GM18873 (cell line): ENCODE data around the gene IQCN.

ENCODE experiments used
- ATAC-seq: cut with Tn5 transposase; IDR thresholded peaks from one replicate; pipeline ENCODE4 v1.9.1; 2021; ENCODE audit warnings: mild to moderate bottlenecking, moderate library complexity, moderate number of reproducible peaks; ENCODE audit not compliant: unreplicated experiment, low FRiP score

Gene IQCN

DNA sequence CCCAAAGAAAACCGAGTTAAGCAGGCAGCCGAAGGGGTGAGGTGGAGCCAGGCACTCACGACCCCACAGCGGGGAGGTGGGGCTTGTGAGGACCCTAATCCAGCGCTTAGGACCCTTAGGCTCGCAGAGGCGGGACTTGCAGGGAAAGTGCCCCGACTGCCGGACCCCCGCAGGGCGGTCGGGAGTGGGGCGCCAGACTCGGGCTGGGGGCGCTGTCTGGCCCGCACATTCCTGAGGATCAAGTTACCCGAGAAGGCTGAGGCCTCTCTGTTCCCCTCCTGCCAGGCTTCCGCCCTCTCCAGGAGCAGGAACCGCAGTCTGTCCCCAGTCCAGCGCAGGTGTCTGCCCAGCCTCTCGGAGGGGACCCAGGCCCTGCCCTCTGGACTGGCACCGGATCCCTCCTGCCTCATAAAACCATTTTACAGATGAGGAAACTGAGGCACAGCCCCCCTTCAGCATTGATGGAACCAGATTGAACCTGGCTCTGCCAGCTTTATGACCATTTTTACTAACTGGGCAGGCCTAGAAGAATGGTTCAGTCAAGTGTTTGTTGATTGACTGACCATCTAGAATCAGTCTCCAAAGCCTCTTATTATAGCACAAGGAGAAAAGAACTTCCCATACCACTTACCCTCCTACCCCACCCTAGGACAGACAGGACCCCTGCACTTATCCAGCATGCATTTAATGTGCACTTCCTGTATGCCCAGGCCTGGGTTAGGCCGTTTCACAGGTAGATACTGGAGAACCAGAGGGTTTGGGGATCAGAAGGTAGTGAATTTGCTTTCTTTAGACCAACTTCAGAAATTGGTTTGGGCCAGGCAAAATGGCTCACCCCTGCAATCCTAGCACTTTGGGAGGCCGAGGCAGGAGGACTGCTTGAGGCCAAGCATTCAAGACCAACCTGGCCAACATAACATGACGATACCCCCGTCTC, 13.9 kb upstream of the IQCN start:
- no peak for ATAC-seq

DNA sequence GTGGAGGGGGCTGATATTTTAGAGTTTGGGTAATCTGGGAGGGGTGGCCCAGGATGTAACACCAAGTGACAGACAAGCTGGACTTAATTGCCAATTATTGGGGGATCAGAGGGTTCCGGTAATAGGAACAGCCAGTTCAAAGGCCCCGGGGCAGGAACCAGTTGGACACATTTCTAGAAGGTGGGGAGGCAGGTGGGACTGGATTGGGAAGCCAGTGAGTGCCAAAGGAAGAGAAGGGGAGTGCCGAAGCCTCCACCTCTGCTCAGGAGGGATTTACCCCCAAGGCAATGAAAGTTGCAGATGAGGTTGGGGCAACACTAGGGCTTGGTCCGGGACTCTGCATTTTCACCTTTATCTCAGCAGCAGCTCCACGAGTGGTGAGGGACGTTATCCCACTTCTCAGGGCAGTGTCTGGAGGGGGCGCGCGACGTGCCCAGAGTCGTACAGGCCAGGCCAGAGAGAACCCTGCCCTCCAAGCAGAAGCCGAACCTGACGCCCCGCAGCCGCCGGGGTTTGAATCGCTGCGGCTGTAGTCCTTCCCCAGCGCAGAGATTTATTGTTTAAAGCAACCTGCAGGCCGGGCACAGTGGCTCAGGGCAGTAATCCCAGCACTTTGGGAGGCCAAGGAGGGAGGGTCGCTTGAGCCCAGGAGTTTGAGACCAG, 12.9 kb upstream of the IQCN start:
- ATAC-seq: no peak

DNA sequence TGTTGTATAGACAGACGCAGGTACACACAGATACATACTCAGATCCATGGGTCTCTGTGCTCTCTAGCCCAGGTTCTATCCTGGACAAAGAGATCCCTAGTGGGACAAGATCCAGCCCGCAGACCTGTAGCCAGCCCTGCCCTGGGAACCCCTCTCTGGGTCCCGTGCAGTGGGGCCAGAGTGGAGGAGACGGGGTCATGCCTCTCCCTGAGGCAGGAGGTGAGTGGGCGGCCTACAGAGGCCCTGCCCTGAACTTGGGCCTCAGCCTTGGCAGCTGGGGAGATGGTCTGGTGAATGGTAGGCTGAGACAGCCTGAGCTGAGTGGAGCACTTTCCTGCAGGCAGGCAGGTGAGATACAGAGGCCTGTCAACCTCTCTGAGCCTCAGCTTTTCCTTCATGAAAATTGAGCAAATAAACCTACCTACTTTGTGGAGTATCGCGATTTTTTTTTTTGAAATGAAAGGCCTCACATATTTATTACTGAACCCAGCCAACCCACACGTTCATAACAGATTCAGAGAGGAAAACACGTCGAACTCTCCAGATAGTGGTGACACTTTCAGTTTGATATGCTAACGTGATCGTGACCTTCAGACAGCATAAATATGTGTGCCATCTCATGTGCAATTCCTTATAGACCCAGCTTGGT, 10.6 kb upstream of the IQCN start:
- ATAC-seq: no peak

DNA sequence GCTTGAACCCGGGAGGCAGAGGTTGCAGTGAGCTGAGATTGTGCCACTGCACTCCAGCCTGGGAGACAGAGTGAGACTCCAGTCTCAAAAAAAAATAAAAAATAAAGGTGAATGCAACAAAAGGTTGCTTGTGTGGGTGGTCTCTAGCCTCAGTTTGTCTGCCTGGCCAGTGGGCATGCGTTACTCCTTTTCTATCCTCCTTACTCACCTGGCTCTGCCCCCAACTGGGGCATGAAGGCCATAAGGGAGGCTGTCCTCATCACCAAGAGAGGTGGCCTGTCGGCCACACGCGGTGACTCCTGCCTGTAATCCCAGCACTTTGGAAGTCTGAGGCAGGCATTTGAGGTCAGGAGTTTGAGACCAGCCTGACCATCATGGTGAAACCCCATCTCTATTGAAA, 9.1 kb upstream of the IQCN start:
- no peak for ATAC-seq

DNA sequence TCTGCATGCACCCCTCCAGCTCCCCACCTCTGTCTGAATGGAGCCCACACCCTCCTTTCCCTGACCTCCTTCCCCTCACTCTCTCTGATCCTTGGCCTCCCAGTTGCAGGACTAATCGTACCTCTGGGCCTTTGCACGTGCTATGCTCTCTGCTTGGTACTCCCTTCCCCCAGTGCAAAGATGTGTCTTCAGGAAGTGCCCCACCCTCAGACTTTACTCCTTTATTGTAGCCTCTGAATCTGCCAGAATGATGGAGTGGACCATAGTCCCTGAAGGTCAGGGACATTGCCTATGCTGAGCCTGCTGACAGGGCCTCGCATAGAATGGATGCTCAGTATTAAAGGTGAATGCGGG, 8.5 kb upstream of the IQCN start:
- no peak for ATAC-seq

DNA sequence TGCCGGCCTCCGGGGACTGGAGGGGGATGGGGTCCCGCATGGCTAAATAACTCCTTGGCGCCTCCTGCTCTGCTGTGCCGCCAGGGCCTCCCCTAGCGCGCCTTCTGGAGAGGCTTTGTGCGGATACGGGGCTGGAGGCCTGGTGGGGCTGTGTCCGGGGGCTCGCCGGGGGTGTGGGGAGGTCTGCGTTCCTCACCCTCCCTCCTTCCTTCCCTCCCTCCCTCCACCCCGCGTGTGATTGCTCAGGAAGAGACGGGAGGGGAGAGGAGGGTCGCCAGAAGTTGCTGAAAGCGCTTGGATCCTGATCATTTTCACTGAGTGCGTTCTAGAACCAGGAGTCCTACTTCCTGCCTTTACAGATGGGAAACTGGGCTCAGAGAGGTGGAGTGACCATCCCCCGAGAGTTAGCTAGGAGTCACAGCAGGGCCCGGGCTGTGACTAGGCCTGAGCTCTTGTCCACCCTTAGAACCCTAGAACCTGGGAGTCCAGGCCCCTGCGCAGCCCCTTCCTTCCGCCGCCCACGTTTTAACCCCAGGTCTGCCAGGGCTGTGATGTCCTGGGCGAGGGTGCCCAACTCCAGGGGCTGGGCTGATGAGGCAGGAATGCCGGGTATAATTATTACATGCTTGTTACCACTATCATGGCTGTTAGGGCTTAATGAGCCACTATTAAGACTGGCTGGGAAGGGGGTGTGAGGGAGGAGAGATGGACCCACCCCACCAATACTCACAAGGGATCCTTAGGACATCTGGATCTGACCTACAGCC, 8.0 kb upstream of the IQCN start:
- ATAC-seq: no peak

DNA sequence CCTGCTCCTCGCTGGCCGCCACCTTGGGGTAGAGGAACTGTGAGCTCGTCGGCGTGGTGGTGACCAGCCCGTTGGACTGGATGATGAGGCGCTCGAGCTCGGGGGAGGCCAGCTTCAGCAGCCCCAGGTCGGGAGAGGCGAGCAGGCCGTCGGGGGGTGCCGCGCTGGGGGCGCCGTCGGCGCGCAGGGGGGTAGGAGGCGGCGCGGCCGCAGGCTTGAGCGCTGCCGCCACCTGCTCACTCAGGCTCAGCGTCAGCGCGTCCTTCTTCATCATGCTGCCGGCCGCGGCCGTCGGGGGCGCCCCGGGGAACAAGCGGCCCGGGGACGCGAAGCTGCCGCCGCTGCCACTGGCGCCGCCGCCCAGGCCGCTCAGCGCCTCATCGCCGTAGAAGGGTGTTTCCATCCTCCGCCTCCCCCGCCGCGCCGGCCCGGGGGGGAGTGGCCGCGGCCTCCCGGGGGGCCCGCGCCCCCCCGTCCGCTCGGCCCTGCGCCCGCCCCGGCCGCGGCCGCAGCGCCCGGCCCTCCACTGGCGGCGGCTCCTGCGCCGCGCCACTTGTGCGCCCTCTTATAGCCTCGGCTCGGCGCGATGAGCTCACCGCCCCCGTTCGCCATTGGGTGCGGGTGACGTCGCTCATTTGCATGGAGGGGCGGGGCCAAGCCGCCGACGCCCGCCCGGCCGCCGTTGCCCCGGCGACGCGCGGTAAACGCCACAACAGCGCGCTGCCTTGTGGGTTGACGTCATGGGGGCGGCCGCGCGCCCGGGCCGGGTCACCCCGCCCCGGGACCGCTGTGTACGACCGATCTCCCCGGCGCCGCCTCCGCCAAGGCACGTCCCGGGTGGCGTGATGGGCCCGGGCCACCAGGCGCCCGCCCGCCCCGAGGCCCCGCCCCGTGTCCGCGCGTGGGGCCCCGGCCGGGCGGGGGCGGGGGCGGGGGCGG, 7.1 kb upstream of the IQCN start, which contains the start of gene JUND:
Gene JUND, minus strand, starts transcription at position 541 of the 939 bp plus-strand sequence. Its CDS starts 138 bp downstream, at position 403.
- ATAC-seq: peak; percentile 49

DNA sequence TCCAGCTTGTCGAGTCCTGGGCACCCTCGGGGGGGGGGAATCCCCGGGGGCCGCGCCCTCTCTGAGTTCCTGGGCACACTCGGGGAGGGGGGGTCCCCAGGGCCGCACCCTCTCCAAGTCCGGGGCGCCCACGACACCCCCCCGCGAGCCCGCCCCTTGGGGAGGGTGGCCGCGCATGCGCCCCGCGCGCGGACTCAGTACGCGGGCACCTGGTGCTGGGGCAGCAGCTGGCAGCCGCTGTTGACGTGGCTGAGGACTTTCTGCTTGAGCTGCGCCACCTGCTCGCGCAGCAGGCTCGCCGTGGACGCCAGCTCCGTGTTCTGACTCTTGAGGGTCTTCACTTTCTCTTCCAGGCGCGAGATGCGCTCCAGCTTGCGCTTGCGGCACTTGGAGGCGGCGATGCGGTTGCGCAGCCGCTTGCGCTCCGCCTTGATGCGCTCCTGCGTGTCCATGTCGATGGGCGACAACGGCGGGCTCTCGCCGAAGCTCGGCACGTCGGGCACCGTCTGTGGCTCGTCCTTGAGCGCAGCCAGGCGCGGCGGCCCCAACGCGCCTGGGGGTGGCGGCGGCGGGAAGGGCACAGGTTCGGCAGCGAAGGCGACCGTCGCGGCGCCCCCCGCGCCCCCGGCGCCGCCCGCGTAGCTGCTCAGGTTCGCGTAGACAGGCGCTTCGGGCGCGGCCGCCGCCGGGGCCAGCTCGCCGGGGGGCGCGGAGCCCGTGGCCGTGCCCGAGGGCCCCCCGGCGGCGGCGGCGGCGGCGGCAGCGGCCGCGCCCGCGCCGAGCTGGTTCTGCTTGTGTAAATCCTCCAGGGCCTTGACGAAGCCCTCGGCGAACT, 6.2 kb upstream of the IQCN start:
- no peak for ATAC-seq

DNA sequence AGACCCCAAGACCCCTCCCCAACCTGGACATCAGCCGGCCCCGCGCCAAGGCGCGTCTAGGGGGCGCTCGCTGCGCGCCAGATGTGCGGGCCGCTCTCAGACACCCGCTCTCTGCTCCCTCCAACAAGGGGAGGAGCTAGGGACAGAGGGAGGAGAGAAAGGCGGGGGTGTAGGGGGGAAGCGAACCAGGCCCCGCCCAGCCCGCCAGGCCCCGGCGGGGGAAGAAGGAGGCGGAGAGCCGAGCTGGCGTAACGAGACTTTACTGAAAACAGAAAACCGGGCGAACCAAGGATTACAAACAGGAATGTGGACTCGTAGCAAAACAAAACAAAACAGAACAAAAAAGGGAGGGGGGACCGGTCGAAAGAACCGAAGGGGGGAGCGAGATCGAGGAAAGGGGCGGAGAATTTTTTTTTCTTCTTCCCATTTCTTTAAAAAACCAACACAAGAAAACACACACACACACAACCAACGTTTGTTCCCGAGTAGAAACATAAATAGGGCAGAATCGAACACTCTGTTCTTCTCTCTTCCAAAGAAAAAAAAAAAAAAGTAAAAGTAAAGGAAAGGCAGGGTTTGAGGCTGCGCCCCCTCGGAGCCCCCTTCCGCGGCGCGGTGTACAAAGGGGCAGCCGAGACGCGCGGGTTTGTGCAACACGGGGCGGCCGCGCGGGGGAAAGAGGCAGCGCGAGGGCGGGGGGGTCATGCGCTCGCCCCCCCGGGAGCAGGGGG, 5.4 kb upstream of the IQCN start:
- ATAC-seq: no peak

DNA sequence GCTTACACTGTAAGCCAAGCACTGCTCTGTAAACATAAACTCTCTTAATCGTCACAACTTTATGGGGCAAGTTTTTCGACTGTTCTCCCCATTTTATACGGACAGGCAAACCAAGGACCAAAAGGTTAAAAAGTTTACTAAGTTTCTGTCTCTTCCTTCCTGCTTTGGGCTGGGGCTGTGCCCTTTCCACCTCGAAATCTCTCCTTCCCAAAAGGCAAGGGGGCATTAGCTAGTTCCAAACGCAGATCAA, 4.9 kb upstream of the IQCN start:
- no peak for ATAC-seq

DNA sequence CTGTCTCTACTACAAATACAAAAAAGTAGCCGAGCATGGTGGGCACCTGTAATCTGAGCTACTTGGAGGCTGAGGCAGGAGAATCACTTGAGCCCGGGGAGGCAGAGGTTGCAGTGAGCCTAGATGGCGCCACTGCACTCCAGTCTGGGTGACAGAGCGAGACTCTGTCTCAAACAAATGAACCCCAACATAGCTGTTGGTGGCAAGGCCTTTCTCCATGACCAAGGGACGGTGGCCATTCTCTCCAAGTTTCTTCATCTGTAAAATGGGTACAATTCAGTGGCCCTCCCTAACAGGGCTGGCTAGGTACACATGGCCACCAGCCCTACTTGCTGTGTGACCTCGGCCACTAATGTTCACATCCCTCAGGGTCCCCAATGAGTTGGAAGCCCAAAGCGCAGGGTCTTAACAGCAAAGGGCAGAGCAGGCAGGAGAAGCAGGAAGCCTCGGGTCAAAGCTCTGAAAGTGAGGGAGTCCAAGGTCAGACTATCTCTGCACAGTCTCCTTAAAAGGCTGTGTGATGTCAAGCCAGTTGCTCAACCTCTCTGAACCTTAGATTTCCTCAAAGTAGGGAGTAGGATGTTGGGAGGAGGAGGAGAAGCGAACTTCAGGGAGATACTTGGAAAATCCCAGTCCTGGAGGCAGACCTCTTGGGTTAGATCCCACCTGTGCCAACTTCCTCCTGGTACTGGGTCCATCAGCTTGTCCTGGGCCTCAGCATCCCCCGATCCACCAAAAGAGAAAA, 4.4 kb upstream of the IQCN start:
- no peak for ATAC-seq

DNA sequence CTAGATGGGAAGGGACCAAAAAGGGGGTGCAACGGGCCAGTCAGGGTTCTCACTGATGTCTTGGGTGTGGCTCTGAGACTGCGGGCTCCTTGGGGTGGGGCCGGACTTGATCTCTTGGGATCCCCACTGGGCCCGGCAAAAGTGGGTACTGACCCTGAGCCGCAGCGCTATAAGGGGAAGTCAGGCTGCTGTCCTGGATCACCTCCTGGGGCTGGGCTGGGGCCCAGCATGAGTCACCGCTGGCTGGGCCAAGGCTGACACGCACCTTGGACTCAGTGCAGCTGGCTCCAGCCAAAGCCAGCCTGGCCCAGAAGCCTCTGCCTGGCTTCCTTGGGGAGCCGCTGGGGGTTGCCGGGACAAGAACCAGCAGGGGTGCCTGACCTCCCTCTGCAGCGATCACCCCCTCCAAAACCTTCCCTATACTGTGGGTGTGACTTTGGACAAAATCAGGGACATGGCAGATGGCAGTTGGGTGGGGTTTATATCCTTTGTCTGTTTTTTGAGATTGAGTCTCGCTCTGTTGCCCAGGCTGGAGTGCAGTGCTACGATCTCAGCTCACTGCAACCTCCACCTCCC, 617 bp upstream of the IQCN start:
- ATAC-seq: no peak

DNA sequence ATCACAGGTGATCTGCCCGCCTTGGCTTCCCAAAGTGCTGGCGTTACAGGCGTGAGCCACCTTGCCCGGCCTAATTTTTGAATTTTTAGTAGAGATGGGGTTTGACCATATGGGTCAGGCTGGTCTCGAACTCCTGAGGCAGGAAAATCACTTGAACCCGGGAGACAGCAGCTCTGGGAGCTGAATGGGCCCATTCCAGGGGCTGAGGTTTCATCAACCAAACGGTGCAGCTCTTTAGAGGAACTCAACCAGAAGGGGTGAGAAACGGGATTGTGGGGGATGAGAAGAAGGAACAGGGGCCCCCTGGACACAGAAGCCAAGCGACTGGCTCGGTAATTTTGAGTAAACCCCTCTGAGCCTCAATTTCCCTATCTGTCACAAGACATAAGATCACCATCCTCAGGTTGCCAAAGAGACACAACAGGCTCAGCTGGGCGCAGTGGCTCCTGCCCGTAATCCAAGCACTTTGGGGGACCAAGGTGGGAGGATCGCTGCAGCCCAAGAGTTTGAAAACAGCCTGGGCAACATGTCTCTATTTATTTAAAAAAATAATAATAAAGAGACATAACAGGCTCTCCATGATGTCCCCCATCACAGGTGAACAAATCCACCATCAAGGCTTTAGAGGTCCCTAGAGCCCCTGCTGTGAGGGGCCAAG, 562 bp downstream of the IQCN start:
- ATAC-seq: no peak

DNA sequence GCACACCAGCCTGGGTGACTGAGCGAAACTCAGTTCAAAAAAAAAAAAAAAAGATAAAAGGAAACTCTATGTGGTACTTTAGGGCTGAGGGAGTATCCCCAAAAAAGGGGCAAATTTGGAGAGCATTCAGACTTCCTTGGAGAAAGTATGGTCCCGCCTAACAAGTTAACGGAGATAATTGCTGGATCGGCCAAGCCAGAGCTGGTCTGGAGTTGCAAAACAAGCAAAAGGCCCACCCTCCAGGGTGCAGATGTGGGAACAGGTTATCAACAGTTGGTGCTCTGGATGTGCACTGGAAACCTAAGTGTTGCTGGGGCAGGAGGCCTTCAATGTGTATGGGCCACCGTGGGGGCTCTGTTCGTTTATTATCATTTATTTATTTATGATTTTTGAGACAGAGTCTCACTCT, 2.8 kb downstream of the IQCN start:
- no peak for ATAC-seq

DNA sequence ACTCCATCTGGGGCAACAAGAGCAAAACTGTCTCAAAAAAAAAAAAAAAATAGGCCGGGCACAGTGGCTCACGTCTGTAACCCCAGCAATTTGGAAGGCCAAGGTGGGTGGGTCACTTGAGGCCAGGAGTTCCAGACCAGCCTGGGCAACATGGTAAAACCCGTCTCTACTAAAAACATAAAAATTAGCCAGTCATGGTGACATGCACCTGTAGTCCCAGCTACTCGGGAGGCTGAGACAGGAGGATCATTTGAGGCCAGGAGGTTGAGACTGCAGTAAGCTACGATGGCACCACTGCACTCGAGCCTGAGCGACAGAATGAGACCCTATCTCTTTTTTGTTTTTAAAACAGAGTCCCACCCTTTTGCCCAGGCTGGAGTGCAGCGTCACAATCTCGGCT, 3.9 kb downstream of the IQCN start:
- ATAC-seq: no peak

DNA sequence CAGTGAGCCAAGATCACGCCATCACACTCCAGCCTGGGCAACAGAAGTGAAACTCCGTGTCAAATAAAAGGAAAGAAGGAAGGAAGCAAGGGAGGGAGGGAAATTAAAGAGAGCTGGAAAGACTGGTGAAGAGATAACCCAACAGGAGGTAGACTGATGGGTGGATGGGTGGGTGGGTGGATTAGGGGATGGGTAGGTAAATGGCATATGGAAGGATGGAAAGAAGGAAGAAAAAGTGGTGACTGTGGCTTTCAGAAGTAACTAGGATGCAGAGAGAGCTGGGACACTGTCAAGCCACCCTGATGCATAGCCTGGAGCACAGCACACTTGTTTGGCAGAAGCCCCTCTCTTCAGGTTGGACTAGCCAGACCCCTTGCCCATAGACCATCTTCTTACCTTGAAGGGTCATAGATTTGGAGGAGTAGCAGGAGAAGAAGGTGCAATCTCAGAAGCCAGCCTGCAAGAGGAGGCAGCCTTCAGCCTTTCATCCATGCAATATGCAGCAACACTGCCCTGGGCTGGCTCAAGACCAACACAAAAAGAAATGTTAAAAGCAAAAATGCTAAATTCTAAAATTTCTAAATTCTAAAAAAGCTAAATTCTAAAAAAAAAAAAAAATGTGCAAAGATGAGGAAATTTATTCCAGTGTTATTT, 5.1 kb downstream of the IQCN start:
- no peak for ATAC-seq
